Fibroblast of peridontal ligament (primary cell): ENCODE data around the gene KITLG.
A peak's percentile ranks its signal among the peaks of the same experiment; 100 is the strongest.
"Not testable (repeated sequence)": the region's sequence is repeated elsewhere in the genome, so short reads cannot be mapped to it uniquely, and the experiment has no call there.

Experiments
- DNase-seq: peaks from one replicate; pipeline ENCODE4 v3.0.0-alpha.2; 2010; ENCODE audit errors: extremely low read depth

KITLG gene

DNA sequence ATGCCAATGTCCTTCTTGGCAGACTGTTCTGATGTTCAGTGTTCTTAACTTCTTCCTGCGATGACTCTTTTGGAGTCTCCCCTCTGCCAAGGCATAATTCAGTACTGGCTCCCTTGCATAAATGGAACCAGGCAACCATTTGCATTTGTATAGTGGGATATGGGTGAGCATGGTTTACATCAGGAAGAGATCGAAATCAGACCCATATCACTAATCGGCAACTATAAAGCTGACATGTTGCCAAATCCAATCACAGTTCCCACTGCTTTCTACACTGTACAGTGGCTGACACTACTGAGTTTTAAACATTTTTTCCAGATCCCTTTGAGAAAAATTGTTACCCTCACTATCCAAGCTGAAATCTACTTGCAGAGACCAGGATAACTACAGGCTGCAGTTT lies 83.8 kb downstream of the KITLG start:
- DNase-seq: no peak

- DNase-seq: no peak
These were observed 85.2 kb downstream of the KITLG start for GRCh38 chr12:88495031-88495430.

DNA sequence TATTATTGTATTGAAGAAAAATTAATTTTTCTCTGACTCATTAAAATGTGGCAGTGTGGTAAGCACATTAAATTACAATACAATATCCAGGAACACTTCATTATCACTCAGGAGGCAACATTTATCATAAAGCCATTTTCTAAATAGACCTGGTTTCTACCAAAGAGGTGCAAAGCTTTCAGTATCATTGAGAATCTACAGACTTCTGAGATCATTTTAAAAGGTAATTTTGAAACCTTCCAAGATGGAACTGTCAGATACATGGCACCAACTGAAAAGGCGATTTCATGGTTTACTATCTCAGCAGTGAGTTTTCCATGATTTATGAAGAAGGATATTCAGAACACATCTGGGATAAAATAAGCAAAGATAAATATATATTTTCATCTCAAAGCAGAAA lies 85.8 kb downstream of the KITLG start:
- DNase-seq: no peak

- peak; percentile 92 for DNase-seq
These were observed 86.6 kb downstream of the KITLG start for GRCh38 chr12:88493636-88494035.

- DNase-seq: no peak
These were observed 89.8 kb downstream of the KITLG start for GRCh38 chr12:88490425-88490824.

DNA sequence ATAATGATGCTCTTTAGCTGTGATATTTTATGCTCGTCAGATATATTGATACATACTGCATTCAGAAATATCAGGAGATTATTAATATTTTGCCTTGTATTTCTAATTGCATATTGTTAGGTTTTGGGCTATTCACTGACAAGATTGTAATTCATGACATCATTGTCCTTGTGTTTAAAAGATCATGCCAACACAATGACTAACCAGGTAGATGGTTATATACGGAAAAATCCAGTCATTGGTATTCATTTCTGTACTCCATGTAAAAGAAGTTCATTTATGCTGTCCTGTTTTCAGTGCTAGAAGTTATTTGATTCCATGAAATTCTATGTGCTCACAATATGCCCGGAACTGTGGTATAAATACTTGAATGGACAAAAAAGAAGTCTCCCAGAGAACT lies 107.5 kb downstream of the KITLG start:
- DNase-seq: peak; percentile 54

DNA sequence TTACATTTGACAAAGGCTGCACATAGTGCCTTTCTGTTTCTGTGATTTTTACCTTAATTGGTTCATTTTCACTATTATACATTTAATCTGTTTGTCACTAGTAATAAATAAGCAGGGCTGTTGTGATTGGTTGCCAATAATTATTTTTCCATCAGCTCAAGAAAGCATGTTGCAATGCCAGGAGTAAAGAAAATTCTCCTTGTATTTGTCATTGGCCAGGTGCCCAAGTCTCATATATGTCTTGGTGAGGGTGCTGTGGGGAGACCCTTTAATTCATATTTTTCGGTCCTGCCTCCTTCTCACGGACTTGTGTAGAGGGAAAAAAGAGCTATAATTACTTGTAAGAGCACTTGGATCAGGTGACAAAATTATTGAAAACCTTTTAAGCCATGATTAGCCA lies 108.0 kb downstream of the KITLG start:
- DNase-seq: no peak

DNA sequence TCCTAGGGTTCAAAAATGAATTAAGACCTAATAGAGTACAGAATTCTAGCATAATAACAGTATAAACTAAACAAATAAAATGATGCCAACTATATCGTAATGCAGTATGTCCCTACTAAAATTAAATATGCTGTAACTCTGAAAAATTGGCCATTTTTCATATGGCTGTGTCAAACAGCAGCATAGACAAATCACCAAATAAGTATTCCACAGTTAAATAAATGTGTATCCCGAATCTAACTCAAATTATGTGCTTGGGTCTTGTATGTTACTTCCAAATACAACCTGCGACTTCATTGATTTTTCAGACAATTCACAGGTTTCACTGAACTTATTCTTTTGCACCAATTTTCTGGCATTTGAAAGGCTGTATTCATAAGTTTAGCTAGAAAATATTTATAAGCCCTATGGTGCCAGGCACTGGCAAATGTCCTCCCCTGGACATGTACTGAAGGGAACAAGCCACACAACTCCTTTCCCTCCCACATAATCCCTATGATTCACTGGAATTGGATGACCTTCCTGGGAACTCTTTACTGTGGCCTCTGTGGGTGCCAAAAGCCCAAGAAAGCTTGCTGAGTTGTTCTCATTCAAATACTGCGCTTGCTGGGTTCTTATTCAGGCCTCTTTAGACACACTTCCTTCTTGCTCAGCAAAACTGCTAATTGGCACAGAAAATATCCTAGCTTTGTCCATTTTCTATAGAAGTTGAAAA lies 108.8 kb downstream of the KITLG start:
- DNase-seq: peak; percentile 89

DNA sequence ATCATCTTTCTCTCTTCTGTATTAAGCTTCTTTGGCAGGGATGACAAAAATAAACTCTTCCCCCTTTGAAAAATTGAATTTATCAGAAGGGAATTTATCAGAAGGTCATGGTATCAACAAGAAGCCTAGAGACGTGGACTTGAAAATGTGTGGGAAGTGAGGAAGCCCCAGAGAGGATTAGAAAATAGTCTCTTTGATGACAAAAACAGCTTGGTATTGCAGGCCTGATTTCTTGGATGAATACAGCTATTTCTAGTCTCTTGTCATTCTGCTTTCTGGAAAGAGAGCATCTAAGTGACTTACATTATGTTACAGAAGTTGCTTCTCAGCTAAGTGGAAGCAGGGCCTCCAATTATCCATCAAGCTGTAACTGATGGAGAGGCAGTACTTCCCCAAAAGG lies 111.1 kb downstream of the KITLG start:
- no peak for DNase-seq

- no peak for DNase-seq
These were observed 111.7 kb downstream of the KITLG start for GRCh38 chr12:88468581-88468980.

DNA sequence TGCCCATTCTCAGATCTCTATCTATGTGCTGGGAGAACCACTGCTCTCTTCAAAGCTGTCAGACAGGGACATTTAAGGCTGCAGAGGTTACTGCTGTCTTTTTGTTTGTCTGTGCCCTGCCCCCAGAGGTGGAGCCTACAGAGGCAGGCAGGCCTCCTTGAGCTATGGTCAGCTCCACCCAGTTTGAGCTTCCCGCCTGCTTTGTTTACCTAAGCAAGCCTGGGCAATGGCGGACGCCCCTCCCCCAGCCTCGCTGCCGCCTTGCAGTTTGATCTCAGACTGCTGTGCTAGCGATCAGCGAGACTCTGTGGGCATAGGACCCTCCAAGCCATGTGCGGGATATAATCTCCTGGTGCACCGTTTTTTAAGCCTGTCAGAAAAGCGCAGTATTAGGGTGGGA lies 113.6 kb downstream of the KITLG start:
- DNase-seq: not testable (repeated sequence)

DNA sequence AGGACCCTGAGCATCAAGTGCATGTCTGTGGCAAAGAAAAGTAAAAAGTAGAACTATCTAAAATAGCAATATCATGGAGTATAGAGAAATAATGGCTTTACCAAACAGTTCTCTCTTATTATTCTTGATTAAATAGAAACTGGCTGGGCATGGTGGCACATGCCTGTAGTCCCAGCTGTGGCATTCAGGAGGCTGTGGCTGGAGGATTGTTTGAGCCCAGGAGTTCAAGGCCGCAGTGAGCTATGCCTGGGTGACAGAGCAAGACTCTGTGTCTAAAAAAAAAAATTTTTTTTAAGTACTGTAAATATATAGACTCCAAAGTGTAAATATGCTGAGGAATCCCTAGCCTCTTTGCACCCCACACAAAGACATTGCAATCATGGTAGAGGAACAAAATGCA lies 121.9 kb downstream of the KITLG start:
- no peak for DNase-seq

DNA sequence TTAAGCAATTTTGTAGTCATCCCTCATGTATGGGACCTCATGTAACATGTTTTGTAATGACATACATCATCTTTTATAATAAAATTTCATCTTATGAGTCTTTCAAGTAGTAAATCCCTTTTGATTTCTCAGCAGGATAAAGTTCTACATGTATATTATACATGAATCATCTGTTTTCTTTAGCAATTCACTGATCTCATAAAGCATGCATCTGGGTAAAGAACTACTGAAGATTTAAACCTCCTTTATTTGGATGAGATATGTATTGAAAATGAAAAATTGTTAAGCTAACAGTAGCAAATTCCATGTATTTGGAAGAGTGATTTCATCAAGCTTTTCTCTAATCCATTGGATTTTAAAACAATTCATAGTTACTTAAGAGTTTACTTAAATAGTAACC lies 126.9 kb downstream of the KITLG start:
- DNase-seq: peak; percentile 64

- DNase-seq: no peak
These were observed 129.1 kb downstream of the KITLG start for GRCh38 chr12:88451205-88451604.

- no peak for DNase-seq
These were observed 130.1 kb downstream of the KITLG start for GRCh38 chr12:88450136-88450535.

- no peak for DNase-seq
These were observed 131.8 kb downstream of the KITLG start for GRCh38 chr12:88448337-88448915.

GRCh38 chr12:88445705-88446394 lies 134.4 kb downstream of the KITLG start:
- peak; percentile 54 for DNase-seq

GRCh38 chr12:88444481-88444880 lies 135.8 kb downstream of the KITLG start:
- DNase-seq: no peak
